NCI-H2196 (cell line): ENCODE results near the gene TLCD3B.
"Not testable (repeated sequence)": the region's sequence is repeated elsewhere in the genome, so short reads cannot be mapped to it uniquely, and the experiment has no call there.

Experiments used
- DNase-seq: peaks from one replicate; lab custom pipeline; 2025; ENCODE audit not compliant: unreplicated experiment; lab: John Stamatoyannopoulos, UW

Gene TLCD3B

DNA sequence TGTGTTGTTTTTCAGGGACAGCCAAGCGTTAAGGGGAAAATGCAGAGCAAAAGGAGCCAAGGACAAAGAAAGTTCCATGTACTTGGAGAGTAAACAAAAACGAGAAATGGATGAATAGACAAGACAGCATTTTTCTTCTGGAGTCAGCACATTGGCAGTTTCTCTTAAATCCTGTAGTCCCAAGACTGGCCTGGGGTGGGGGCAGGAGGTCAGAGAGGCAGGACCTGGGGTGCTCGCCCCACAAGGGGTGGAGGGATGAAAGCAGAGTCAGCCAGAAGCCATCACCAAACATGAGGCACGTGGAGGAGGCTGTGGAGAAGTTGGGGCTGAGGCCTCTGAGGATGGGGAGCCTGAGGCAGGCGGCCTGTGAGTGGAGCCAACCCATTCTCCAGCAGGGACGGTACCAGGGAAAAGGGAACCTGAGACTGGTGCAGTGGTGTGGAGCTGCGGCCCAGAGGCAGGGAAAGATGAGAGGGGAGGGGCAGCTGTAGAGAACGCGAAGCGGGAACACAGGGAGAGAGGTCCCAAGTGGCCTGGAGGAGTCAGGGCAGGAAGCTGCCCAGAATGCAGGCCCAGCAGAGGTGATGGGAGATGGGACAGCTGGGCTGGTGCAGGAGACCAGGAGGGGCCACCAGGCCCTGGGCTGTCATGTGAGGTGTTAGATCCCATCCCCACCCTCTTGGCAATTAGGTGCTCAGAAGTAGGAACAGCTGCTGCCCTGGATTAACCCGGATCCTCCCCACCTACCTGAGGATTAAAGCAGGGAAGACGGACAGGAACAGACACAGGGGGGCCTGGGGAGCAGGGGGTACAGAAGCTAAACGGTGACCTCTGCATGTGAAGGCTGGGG lies 3.3 kb downstream of the TLCD3B start:
- DNase-seq: no peak

DNA sequence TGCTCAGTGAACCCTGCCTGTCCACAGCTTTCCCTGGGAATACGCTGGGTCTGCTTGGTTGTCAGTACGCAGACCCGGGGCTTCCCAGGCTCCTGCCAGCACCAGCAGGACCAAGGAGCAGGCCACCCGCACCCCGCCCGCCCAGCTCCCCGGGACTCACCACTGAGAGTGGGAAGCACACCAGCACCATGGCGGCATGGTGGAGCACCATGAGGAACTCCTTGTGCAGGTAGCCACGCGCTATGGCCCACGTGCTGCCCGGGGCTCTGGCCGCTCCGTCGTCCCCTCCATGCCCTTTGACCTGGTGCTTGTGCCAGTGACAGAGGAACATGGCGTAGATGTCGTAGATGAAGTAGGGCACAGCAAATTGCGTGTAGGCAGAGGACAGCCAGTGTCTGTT lies 4.6 kb downstream of the TLCD3B start:
- no peak for DNase-seq

DNA sequence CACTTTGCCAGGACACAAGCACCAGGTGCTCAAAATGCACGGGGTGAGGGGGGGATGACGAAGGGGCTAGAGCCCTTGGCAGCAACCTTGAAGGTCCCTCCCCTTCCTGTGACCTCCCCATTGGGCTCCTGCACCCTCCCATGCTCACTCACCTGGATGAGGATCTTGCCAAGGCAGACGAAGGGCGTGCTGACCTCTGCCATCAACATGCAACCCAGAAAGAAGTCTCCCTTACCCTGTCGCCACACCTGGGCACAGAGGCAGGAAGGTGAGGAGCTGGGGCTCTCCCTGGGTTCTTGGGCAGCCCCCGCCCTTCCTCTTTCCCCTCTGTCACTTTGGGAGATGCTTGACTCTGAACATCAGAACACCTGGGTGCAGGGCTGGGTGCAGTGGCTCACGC lies 5.5 kb downstream of the TLCD3B start:
- DNase-seq: no peak

DNA sequence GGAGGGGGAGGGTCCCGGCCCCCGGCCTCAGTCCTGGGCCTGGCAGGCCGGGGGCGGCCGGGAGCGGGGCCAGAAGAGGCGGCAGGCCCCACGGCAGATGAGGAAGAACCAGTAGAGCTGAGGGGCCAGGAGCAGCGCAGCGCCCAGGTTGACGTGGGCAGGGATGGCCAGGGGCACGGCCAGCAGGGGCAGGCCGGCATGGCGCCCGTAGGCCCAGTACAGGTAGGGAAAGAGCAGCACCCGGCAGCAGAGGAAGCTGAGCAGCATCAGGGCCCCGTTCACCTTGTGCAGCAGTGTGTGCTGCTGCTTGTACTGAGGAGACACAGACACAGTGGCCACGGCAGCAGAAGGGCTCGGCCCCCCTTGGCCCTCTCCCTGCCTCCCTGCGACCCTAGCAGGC lies 5.9 kb downstream of the TLCD3B start:
- no peak for DNase-seq

DNA sequence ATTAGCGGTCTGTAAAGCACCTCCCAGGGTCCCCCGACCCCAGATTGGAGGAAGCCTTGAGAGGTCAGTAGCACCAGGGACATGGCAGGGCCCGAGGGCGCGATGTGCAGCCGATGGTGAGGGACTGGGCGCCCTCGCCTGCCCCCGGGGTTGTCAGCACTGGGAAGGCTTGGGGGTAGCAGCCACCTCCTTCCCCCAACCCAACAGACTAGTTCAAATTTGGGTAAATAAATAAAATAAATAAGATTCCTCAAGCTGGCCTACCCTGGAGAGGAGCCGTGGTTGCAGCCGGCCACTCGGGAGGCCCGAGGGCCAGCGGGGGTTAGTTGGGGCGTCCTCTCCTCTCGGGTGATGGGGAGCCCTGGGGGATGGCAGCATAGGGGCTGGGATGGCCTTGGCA lies 6.6 kb downstream of the TLCD3B start:
- no peak for DNase-seq

DNA sequence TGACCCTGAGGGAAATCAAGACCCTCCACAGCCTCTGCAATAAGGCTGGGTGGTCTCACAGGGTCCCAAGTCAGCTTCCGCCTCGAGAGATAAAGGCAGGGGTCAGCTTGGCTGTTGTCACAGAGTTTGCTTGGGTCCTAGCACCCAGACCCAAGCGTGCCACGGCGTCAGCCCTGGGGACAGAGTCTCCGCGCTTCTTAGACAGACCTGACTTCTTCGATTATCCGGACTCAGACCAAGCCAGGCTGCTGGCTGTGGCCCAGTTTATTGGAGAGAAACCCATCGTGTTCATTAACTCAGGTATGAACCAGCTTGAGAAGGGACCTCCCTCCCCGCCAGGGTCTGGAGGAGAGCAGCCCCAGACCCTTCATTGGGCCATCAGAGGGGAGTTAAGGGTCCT lies 7.5 kb downstream of the TLCD3B start:
- no peak for DNase-seq

DNA sequence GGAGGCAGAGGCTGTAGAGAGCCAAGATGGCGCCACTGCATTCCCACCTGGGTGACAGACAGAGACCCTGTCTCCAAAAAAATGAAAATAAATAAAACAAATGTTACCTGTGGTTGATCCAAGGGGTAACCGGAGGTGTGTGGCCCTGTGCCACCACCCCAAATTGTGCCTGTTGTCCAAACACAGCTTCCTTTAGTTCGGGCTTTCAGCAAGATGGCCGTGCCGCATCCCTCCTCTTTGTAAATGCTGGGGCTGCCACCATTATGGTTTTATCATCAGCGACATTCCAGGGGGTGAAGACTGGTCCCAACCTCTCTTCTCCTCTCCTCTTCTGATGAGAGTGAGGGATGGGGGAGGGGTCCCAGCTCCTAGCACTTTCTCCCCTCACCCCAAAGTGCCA lies 8.2 kb downstream of the TLCD3B start, which contains the start of gene C16orf92:
C16orf92 (plus strand) TSS at position 312 of the 400 bp plus-strand sequence. CDS start 143 bp downstream, outside the sequence.
- no peak for DNase-seq

DNA sequence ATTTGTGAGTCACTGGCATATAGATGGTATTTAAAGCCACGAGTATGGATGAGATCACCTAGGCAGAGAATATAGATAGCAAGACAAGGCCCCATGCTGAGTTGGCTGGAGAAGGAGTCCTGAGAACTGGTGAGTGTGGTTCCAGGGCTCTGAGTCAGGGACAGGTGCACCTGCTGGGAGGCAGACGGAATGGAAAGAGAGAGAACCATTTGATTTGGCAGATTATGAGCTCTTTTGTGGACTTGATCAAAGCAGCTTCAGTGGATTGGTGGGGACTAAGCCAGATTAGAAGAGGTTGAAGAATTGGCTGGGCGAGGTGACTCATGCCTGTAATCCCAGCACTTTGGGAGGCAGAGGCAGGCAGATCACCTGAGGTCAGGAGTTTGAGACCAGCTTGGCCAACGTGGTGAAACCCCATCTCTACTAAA lies 12.3 kb downstream of the TLCD3B start:
- peak; percentile 37 for DNase-seq

DNA sequence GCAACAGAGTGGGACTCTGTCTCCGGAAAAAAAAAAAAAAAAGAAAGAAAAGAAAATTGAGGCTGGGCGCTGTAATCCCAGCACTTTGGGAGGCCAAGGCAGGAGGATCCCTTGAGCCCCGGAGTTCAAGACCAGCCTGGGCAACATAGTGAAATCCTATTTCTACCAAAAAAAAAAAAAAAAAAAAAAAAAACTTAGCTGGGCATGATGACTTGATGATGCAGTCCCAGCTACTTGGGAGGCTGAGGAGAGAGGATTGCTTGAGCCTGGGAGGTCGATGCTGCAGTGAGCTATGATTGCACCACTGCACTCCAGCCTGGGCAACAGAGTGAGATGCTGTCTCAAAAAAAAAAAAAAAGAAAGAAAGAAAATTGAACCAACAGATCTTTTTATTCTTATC lies 13.1 kb downstream of the TLCD3B start:
- DNase-seq: not testable (repeated sequence)

DNA sequence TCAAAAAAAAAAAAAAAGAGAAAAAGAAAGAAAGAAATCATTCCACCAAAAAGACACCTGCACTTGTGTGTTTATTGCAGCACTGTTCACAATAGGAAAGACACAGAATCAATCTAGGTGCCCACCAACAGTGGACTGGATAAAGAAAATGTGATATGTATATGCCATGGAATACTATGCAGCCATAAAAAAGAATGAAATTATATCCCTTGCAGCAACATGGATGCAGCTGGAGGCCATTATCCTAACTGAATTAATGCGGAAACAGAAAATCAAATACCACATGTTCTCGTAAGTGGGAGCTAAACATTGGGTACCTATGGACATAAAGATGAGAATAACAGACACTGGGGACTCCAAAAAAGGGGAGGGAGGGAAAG lies 13.8 kb downstream of the TLCD3B start:
- DNase-seq: no peak

DNA sequence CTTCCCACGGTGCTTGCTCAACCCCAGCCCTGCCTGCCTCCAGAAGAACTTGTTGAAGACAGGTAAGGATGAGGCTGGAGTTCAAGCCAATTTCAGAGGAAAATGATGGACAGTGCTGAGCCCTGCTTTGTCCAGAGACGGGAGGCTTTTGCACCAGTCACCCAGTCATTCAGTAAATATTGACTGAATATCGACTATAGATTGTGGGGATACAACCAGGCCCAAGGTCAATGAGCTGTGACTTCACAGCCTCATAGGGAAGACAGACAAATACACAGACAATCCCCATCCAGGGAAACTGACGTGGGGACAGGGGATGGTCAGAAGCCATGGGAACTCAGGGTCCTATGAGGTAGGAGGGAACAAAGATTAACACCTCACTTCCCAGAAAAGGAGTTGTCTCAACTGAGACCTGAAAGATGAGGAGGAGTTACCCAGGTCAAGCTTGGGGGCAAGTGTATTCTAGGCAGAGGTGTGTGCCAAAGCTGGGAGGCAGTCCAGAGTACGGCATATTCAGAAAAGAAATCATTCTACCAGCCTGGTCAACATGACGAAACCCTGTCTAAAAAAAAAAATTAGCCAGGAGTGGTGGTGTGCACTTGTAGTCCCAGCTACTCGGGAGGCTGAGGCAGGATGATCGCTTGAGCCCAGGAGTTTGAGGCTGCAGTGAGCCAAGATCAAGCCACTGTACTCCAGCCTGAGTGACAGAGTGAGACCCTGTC lies 14.4 kb downstream of the TLCD3B start:
- no peak for DNase-seq

DNA sequence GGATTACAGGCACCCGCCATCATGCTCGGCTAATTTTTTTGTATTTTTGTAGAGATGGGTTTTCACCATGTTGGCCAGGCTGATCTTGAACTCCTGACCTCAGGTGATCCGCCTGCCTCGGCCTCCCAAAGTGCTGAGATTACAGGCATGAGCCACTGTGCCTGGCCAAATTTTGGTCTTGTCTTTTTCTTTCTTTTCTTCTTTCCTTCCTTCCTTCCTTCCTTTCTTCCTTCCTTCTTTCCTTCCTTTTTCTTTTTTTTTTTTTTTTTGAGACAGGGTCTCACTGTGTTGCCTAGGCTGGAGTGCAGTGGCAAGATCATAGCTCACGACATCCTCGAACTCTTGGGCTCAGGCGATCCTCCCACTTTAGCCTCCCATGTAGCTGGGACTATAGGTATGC lies 15.6 kb downstream of the TLCD3B start:
- DNase-seq: not testable (repeated sequence)

DNA sequence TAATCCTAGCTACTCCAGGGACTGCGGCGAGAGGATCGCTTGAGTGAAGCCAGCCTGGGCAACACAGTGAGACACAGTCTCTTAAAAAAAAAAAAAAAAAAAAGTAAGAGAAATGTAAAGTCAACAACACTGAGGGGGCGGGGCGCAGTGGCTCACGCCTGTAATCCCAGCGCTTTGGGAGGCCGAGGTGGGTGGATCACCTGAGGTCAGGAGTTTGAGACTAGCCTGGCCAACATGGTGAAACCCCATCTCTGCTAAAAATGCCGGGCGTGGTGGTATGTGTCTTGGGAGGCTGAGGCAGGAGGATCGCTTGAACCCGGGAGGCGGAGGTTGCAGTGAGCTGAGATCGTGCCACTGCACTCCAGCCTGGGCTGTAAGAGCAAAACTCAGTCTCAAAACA lies 18.5 kb downstream of the TLCD3B start:
- not testable (repeated sequence) for DNase-seq

DNA sequence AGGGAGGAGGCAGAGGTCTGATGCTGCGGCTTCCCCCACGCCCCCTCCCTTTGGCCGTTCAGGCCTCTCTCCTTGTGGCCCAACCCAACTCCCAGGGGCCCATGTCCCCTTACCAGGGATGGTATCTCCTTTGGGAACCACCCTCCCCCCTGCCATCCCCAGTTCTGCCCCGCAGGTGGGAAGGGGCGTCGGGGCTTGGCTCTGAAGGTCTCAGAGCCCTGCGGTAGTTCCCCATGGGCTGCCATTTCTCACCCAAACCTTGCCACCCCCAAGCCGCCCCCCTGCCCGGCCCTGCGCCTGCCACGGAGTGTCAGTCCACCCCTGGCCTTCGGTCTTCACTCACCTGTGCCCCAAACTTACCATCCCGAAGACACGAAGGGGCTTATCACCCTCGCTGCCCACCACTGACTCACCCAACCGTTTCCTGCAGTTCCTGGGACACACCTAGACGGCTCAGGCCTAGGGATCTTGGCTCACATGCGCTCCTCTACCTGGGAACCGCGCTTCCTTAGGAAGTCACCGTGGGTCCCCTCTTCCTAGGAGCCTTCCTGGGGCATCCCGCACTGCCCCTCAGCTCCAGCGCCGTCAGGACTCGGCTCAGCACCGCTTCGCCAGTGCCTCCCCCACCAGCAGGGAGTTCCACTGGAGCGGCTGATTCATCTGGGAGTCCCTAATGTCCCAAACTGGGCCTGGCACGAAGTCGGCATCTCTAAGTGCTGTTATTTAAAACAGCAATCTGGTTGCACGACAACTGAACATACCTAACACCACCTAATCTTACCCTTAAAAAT lies 19.2 kb downstream of the TLCD3B start:
- DNase-seq: no peak

DNA sequence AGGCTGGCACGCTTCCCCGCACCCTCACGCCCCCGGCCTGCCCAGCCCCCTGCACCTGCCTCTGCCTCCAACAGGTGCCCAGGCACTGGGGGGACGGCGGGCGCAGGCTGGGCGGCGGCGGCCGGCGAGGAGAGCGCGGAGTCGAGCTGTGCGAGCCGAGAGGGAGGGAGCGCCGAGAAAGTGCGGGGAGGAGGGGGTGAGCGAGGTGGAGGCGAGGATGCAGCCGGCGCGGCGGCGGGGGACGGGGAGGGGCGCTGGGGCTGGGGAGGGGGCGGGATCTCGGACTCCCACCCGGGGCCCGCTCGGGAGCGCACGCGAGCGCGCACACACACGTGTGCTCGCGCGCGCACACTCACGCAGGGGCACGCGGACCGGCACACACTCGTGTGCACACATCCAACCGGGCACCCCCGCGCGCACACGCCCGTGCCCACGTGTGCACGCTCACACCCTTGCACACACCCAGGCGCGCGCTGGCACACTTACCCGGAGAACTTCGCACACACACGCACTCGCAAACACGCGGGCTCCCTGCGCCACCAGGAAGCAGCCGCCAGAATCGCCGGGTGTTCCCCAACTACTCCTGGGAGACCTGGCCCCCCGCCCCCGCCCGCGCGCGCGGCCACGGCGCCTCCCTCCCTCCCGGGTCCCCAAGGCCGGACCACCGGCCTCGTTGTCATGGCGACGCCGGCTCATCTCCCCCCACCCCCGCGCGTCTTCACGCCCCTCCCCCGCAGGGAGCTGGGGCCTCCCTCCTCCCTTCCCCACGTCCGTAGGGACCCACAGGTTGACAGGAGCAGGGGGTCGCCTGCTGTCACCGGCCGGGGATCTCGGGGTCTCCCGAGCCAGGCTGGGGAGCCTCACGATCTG lies 20.0 kb downstream of the TLCD3B start, which contains the start of gene DOC2A:
DOC2A (minus strand) TSS at position 184 of the 870 bp plus-strand sequence. CDS start 805 bp downstream, outside the sequence.
- peak; percentile 49 for DNase-seq

DNA sequence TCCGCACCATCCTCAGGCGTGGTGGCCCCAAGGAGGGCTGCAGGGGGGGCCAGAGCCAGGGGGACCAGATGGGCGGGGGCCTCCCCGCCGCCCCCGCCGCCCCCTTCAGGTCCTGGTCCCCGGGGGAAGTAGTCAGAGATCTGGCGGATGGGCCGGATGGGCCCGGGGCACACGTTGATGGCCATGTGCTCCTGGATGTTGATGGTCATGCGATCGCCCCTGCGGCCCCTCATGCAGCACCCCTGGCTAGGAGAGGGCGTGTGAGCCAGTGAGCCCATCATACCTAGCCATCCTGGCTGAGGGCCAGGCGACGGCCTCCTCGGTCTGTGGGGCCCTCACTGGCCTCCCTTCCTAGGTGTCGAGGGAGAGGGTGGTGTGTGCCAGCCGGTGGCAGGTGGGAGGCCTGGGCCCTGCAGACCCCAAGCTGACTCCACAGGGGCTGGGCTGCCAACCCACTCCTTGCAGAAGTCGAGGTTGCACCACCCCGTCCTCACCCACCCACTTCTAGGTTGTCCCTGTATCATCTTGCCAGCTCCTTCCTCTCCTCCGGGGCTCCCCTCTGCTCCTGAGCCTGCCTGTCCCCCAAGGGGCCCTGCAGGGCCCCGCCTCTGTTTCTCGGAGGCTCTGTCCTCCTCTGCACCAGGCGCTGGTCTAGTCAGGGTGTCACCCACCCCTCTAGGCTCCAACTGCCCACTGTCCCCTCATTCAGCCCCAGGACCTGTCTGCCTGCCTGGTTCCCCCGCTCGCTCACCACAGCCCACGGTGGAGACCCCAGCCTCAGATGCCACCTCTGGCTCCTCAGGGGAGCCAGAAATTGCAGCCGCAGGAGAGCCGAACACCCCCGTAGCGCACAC lies 20.9 kb downstream of the TLCD3B start:
- no peak for DNase-seq

DNA sequence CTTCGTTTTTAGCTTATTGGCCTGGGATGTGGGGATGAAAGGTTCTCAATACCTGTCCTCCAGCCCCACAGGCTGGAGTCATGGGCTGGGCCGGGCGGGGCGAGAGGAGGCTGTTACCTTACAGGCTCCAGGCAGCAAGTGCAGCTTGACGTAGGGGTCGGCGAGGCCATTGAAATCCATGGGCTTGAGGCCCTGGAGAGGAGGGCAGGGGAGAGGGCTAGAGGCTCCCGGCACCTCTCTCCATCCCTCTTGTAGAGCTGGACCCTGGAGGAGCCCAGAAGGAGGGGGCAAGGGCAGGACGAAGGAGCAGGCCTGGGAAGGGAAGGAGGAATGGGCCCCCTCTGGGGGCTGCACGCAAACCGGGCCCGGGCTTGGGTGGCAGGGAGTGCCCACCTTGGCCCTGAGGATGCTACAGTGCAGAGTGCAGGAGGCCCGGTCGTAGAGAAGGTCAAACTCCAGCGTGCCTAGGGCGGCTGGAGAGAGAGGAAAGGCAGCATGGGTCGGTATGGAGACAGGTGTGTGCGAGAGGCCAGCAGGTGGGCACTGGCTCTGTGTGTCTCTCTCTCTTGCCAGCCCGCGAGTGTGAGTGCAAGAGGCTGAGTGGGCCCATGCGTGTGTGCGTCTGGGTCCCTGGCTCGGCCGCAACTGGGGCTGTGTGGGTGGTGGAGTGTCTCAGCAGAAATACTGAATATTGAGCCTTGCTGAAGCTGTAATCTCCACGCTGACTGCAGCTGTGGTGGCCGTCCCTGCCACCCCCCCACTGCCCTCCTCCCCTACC lies 21.8 kb downstream of the TLCD3B start:
- no peak for DNase-seq

DNA sequence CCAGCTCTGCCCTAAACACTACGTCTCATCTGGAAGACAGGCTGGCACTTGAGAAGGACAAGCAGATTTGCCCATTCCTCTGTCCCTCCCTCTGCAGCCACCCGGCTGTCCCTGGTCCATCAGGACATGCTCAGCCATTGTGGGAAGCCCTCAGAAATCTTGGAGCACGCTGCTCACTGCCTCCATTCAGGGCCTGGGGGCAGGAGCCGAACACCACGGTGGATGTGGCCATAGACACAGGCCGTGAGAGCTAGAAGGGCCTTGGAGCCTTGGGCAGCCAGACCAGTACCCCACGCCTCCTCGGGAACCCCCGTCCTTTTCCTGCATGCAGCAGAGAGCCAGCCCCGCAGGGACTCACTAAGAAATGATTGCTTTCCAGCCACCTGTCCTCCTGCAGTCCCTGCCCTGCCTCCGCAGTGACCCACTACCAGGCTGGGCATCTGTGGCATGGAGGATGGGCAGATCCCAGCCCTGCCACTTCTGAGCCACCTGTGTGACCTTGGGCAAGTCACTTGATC lies 23.6 kb downstream of the TLCD3B start:
- DNase-seq: no peak
